Bone marrow (tissue), 2 donors: ENCODE data around the gene CD8A.
A peak's percentile ranks its signal among the peaks of the same experiment; 100 is the strongest.
"Not testable (repeated sequence)": the region's sequence is repeated elsewhere in the genome, so short reads cannot be mapped to it uniquely, and the experiment has no call there.

Experiments
- DNase-seq, 2 donors: peaks; one replicate each; lab custom pipeline; 2025; lab: John Stamatoyannopoulos, UW

The CD8A gene

DNA sequence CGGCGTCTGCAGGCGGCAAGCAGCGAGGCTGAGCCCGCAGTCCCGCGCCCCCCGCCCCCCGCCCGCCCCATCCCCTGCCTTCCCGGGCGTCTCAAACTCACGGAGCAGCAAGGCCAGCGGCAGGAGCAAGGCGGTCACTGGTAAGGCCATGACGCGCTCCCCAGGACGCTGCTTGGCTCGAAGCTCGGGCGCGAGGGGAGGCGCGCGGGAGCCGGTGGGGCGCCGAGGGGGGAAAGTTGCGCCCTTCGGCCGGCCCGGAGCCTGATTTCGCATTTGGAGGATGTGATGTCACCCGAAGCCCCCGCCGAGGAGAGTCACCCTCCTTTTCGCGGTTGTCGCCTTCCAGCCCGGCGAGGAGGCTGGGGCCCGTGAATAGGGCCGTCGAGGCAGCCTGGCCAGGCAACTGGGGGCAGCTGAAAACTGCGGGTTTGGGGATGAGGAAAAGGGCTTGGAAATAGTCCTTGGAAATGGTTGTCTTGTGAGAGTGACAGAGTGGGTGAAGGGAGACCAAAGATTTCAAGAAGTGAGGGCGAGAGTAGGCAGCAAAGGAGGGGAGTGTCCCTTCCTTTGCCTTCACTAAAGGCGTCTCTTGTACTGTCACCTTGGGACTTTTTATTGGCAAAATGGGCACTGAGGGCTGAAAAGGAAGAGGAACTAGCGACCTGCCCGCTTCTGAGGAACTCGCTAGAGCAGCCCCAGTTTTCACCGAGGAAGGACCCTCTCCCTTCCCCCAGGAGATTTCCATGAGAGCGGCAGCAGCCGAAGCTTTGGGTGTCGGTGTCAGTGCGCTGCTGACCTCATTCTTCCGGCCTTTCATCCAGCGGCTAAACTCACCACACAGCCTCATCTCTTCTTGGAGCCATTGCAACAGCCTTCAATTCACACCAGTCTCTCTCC is at the start of gene CD8A:
Gene CD8A, minus strand, starts transcription at position 238 of the 897 bp plus-strand sequence. Its CDS starts 88 bp downstream, at position 150.
- DNase-seq, result no peak

DNA sequence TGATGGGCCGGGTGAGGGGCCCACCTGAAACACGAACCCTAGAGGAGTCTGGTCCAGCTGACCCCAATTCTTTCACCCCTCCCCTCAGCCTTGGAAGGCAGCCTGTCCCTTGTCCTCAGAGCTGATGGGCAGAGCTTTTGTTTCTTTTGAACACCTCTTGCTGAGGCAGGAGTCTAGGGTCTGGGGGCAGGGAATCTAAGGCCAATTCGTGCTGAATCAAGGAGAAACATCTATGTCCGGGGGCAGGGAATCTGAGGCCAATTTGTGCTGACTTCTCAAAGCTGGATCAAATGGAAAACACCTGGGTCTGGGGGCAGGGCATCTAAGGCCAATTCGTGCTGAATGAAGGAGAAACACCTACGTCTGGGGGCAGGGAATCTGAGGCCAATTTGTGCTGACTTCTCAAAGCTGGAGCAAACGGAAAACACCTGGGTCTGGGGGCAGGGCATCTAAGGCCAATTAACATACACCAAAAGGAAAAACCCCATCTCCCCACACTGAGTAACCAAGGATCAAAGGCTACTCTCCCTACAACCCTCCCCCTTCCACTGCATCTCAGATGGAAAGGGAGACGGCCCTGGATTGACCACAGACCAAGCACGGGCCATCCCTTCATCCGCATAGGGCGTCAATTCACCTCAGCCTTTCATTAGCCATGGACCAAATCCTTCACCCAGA is 49.3 kb upstream of the CD8A start:
- not testable (repeated sequence) for DNase-seq

DNA sequence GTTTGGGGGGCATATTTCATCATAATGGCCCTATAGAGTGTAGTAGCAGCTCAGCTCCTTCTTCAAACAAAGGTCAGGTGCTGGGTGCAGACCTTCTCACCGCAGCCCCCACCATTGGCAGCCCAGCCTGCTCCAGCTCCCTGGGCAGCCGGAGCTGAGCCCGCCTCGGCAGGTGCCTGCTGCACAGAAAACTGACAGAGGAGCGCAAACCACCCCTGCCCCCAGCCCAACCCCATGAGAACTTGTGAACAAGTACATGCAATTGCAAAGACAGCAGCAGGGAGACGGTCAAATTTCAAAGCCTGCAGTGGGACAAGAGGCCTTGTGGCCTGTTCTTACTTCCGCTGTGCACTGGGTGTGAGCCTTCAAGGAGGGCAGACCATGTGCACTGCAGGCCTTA is 48.7 kb upstream of the CD8A start:
- DNase-seq, result not testable (repeated sequence)

DNA sequence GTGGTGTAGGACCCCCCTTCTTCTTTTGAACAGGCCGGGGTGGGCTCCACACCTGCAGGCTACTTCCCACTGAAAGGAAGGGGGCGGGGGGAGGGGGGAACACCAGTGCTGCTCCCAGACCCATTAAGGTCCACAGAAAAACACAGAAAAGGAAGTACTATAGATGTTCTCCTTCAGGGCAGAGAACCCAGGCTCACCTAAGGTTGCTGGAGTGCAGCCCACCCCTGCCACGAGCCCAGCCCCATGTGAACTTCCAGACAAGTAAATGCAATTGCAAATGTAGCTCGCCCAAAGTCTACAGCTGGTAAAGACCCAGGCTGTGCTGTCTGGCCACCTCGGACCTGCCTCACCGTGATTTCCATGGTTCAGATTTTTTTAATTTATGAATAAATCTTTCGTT is 47.0 kb upstream of the CD8A start:
- DNase-seq, result not testable (repeated sequence)

DNA sequence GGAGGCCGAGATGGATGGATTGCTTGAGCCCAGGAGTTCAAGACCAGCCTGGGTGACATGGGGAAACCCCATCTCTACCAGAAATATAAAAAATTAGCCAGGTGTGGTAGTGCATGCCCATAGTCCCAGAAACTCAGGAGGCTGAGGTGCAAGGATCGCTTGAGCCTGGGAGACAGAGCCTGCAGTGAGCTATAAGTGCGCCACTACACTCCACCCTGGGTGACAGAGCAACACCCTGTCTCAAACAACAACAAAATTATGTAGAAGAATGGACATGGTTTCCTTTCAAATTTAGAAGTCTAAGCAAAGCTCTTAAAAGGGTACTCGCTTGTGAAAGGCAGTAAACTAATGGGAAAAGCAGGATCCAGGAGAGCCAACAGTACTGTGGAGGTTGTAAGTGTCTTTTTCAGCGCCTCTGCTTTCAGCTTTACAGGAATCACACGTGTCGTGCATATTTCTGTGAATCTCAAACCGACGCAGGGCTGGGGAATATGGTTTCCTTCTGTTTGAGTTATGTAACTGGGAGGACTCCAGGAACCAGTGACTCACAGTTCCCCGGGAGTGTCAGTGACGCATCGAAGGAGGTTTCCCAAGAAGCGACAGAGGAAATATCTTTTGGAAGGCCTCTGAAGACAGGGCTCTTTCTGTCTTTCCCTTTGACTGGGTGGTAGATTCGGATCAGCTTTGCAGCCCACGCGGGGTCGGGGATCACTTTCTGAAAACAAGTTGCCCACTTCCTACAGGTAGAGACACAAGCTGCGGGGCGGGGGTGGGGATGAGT is 46.4 kb upstream of the CD8A start:
- peak; percentile 5 to 56 for DNase-seq

DNA sequence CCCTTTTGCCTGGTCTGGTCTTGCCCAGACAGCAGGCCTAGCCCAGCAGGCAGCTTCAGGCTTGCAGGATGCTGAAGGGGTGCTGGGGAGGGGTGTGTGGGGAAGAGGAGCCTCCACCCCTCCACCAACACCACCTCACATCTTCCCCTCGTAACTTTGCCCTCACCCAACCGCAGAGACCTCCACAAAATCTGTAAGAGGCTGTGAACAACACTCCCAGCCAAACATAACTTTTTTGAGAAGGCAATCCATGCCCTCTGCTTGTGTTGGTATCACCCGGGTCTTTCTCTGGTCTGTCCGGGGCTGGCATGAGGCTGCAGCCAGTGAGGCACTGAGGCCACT is 44.8 kb upstream of the CD8A start:
- DNase-seq, result not testable (repeated sequence)

DNA sequence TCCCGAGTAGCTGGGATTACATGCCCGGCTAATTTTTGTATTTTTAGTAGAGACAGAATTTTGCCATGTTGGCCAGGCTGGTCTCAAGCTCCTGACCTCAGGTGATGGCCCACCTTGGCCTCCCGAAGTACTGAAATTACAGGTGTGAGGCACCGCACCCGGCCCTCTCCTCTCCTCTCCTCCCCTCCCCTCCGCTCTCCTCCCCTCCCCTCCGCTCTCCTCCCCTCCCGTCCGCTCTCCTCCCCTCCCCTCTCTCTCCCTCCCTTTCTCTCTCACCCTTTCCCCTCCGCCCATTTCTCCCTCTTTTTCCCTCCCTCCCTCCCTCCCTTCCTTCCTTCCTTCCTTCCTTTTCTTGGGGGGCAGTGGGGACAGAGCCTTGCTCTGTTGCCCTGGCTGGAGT is 42.6 kb upstream of the CD8A start:
- DNase-seq, result no peak

DNA sequence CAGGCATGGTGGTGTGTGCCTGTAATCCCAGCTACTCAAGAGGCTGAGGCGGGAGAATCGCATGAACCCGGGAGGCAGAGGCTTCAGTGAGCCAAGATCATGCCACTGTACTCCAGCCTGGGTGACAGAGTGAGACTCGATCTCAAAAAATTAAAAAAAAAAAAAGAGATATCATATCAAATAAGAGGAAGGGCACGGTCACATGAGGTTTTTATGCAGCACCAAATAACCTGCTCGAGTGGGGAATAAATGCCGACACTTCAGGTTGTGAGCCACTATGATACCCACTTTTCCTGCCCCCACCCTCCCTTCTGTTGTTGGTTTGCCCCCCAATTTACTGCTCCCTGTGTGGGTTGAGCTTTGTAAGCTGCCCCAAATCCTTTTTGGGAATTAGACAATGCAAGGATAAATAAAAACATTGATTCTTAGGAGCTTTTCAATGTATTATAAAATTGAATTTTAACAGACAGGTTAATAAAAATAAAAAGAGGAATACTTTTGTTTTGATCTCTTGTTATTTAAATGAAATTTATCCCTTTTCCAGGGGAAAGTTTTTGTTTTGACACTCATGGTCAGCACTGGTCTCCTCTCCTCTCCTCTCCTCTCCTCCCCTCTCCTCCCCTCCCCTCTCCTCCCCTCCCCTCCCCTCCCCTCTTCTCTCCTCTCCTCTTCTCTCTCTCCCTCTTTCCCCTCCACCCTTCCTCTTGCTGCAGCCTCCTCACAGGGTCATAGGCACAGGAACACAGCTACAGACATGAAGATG is 41.8 kb upstream of the CD8A start:
- no peak for DNase-seq

DNA sequence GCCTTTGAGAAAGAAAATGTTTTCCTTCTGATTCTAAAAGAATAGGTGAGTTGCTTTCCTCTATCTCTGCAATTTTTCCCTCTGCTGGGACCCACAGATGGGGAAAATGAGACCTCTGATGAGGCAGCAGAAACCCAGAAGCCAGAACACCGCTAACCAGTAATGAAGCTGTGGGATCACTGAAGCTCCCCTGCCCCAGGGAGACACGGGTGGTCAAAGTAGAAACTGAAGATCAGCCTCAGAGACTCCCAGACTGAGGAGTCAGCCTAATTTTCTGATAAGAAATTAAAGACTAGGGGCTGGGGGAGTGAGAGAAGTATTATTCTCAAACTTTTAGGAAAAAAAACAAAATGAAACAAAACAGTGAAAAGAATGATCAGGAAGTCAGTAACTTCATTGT is 40.8 kb upstream of the CD8A start:
- DNase-seq, result no peak

DNA sequence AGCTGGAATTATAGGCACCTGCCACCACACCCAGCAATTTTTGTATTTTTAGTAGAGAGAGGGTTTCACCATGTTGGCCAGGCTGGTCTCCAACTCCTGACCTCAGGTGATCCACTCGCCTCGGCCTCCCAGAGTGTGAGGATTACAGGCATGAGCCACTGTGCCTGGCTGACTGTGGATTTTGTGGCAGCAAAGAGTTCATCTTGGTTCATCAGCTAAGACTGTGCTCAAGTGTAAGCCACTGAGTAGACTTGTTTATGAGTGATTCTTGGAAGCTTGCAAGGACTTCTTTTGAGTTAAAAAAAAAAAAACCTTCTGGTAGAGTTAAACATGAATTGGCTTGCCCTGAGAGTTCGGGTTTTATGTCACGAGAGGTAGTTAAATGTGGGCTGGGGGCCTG is 36.2 kb upstream of the CD8A start:
- no peak for DNase-seq

DNA sequence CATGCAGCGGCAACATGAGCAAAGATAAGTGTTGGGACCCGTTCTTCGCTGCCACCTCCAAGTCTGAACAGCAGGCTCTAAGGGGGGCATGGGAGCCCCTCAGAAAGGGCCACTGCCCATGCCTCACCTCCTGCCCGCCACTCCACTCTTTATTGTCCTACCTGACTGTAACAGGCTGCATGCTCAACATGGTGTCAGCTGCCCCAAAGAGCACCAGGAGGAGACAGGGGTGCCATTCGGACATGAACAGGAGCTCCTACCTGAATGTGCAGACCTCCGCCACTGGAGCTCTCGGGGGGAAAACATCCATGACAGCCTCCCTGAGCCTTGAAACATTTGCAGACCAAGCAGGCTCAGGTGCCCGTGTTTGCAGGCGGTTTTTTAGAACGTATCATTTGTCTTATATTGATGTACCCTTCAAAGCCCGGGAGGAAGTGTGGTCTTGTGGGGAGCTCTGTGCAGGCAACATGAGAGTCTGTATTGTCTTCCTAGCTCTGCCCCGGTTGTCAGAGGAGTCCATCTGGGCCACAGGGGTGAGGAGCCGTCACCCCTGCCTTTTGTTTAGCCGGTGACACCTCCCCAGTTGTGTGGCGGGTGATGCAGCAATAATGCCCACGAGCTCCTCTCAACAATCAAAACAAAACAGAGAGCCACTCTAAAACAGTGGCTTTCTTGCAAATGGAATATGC is 35.1 kb upstream of the CD8A start:
- no peak for DNase-seq

DNA sequence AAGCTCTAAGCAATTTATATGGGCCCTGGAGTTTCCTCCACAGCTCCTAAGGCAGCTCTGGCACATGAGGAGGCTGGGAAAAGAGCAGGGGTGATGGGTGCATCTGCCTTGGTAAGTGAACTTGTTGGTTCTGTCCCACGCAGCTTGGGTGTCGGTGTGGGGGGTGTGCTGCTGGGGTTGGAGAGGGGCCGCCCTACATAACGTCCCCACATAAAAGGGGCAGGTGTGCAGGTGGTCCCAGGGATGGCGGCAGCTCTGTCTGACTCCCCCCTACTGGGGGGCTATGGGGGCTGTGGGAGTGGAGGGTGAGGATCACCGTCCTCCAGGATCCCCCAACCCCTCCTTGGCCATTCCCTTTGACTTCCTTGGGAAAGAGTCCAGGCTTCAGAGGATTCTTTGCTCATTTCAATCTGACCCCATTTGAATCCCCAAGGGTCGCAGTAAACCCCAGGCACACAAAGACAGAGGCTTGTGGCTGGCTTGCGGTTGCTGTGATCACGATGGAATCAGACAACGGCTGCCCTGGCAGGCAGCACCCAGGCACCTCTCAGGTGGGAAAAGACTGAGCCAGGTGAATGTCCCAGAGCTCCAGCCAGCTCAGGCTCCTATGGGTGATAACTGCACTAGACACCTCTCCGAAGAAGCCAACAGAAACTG is 34.5 kb upstream of the CD8A start:
- no peak for DNase-seq

DNA sequence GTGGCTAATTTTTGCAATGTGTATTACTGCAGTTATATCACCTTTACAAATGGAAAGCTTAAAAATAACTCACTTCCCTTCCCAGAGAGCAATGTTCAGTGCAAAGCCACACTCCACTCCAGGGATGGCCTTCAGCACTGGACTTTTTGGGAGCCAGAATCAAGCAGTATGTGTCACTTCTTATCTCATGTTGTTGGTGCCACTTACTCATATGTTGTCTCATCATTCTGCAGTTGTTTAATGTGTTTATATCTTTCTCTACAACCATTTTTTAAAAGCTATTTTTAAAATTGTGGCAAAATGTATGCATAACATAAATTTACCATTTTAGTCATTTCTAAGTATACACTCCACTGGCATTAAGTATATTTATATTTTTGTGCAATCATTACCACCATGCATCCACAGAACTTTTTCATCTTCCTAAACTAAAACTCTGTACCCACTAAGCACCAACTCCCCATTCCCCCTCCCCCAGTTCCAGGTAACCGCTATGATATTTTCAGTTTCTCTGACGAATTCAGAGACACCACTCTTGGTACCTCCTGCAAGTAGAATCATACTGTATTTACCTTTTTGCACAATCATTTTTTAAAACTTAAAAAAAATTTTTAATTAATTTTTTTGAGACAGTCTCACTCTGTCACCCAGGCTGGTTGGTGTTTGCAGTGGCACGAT is 32.1 kb upstream of the CD8A start:
- DNase-seq, result no peak

DNA sequence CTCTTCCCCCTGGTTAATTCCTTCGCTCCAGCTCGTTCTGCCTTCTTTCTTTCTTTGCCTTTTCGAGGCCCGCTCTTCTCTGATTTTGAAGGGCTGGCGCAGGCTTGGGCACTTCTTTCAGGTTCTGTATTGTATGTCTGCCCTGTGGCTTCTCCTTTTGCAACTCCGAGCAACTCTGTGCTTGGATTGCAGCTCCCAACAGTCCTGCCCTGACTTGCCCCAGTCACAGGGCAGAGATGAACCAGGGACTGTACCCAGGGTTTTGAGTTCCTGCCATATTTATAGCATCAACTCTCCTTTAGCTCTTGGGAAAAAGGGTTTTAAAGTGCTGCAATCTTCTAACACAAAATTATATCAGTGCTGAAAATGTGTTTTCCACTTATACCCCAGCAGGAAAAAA is 31.1 kb upstream of the CD8A start:
- no peak for DNase-seq

DNA sequence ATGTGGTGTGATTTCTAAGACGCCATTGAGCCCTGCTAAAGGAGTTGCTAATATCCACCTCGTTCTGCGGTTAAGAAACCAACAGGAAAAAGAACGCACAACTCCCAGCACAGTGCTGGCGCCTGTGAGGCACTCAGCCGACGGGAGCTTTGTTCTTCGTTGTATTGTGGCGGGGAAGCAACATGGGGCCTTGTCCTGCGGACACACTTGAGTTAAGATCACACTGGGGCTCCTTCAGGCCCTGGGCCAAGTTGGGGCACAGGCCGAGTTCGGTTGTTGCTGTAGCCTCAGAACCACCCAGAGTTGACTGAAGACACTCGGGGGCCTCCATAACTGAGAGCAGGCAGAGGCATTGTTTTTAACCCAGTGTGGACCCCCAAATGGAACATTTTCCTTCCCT is 30.6 kb upstream of the CD8A start:
- no peak for DNase-seq

DNA sequence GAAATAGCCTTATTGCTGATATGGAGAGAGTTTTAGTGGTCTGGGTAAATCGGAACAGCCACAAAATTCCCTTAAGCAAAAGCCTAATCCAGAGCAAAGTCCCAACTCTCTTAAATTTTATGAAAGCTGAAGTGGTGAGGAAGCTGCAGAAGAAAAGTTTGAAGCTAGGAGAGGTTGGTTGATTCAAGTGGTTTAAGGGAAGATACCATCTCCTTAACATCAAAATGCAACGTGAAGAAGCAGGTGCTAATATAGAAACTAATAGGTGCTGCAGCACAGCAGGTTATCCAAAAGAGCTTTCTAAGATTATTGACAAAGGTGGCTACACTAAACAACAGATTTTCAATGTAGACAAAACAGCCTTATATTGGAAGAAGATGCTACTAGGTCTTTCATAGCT is 28.2 kb upstream of the CD8A start:
- no peak for DNase-seq

DNA sequence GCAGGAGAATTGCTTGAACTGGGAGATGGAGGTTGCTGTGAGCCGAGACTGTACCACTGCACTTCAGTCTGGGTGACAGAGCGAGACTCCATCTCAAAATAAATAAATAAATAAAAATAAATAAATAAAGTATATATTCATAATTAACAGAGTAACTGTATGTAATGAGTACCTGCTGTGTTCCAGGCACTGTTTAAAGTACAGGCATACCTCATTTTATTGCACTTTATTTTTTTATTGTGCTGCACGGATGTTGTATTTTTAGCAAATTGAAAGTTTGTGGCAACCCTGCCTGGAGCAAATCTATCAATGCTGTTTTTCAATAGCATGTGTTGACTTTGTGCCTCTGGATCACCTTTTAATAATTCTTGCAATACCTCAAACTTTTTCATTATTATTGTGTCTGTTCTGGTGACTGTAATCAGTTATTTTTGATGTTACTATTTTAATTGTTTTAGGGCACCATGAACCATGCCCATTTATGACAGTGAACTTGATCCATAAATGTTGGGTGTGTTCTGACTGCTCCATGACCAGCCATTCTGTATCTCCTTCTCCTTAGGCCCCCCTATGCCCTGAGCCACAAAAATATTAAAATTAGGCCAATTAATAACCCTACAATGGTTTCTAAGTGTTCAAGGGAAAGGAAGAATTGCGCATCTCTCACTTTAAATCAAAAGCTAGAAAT is 27.5 kb upstream of the CD8A start:
- no peak for DNase-seq

DNA sequence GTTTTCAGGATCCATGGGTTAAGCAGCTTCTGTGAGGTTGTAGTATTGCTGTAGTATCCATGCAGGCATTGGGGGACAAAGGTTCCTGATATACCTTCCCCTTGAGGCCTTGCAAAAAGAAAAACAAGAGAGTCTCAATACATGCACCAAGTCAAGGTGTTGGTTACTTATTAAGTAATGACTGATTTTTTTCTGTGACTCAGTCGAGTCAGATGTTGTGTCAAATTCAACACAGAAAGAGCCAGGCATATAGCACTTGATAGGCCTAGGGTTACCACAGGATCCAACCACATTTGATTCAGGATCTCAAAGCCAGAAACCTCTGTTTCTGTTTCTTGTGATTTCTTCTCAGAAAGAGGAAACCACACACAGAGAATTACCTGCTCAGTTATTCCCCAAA is 24.9 kb upstream of the CD8A start:
- no peak for DNase-seq

DNA sequence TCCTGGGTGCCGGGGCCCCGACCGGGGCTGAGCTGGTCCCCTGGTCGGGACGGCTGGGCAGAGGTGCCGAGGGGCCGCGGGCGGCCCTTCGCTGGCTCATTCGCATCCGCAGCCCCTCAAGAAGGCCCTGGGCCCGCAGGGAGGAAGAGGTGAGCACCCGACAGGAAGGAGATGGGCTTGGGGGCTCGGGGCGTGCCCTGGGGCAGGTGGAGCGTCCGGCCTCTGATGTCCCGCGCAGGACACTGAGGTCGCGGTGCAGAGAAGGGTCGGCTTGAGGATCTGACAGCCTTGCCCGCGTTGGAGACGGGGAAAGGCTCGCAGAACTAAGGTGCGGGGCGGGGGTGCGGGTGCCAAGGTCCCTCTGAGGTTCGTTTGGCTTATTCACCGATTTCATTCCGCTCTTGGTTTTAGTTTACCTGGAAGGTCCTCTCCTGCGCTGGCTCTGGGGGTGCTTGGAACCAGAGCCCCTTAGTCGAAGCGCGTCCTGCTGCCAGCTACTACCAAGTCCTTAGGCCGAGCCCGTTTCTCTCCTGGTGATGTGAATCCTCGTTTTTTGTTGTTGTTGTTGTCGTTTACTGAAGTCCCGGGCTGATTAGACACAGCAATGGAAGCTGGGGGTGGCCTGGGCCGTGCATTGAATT is 18.9 kb upstream of the CD8A start:
- no peak for DNase-seq
